ENCODE measurements around the gene DLL4.
"Not testable (repeated sequence)": the region's sequence is repeated elsewhere in the genome, so short reads cannot be mapped to it uniquely, and the experiment has no call there.

Gene DLL4

DNA sequence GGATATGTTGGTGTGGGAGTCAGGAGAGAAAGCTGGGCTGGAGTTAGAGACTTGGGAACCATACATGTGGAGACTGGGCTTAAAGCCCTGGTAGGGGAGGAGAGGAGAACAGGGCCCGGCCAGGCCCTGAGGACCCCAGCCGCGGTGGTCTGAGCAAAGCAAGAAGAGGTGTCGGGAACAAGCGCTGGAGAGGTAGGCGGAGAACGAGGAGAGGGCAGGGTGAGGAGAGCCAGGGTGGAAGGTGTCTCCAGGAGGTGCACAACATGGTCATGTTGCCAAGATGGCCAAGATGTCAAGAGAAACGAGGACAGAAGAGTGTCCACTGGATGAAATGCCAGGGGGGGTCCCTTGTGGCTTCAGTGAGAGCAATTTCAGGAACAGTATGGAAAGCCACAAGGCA, 29.6 kb downstream of the DLL4 start:
- DNase-seq (ENCODE audit: low read depth, low spot score), result no peak

DNA sequence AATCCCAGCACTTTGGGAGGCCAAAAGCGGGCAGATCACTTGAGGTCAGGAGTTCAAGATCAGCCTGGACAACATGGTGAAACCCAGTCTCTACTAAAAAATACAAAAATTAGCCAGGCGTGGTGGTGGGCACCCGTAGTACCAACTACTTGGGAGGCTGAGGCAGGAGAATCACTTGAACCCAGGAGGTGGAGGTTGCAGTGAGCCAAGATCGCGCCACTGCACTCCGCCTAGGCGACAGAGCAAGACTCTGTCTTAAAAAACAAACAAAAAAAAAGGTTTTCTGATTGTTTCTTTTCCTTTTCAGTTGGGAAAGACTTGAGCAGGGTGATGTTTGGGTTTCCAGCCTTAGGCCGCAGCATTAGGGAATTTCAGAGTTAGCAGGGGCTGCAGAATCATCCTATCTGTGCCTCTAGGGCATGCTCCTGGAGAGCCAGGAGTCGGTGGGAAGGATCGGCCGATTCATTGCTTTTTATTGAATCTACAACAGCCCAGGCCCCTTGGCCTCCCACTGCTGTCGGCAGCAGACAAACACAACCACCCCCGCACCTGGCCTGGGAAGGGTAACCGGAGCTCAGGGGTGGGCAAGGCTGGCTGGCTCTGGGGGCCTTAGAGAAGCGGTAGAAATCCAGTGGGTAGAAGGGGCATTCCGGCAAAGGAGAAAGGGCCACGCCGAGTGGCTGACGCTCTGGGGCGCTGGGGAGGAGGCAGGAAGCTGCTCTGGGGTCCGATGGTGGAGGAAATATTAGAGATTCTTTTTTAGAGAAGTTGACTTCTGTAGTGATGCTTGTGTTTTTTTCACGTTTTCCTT, 30.4 kb downstream of the DLL4 start:
- DNase-seq (ENCODE audit: low read depth, low spot score), result no peak

DNA sequence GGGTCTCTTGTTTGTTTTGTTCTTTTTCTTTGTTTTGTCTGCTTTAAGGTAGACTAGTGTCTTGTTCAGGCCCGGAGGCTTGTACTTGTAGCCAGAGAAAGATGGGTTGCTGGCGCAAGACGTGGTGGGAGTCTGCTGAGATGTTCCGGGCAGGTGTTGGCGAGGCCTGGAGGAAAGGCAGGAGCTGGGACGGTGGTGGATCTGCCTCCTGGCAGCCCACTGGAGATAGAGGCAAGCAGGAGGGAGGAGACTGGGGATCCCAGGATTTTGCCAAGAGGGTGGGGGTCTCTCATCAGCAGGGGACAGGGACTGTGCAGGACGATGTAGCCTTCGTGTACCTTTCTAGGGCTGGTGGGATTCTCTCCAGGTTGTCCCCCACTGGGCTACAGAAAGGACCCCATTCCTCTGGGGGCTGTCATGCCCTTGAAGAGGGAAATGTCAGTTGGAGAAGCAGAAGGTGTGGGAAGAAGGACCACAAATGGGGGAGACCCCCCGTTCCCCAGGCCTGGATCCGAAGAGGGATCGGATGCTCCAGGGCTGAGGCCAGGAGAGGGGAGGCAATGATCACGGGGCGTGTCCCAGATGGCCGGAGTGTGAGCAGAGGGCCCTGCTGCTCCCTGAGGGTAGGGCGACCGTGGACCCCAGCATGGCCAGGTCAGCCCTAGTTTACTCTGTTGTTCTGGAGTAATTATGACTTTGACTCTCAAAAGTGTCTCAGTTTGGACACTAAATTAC, 31.2 kb downstream of the DLL4 start:
- no peak for DNase-seq (ENCODE audit: low read depth, low spot score)

DNA sequence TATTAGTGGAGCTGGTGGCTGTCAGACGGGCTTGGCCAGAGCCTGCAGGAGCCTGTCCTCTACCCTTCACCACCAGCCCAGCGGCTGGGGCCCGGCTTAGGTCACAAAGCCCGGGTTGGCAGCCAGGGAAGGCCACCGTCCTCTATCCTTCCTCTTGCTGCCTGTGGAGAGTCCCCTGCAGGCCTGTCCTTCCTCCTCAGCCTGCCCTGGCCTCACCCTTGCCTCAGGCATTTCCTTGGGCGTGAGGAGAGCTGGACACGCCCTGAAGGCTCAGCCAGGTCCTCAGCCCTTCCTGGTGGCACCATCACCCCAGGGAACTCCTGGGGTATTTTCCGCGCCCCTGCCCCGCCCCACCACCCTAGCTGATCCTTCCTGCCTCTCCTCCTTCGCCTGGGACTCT, 31.8 kb downstream of the DLL4 start:
- DNase-seq (ENCODE audit: low read depth, low spot score), result no peak

DNA sequence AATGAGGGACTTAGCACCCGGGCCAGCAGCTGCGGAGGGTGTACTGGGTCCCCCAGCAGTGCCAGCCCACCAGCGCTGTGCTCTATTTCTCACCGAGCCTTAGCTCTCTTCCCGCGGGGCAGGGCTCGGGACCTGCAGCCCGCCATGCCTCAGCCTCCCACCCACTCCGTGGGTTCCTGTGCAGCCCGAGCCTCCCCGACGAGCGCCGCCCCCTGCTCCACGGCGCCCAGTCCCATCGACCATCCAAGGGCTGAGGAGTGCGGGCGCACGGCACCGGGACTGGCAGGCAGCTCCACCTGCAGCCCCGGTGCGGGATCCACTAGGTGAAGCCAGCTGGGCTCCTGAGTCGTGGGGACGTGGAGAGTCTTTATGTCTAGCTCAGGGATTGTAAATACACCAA, 32.6 kb downstream of the DLL4 start:
- not testable (repeated sequence) for DNase-seq (ENCODE audit: low read depth, low spot score)

DNA sequence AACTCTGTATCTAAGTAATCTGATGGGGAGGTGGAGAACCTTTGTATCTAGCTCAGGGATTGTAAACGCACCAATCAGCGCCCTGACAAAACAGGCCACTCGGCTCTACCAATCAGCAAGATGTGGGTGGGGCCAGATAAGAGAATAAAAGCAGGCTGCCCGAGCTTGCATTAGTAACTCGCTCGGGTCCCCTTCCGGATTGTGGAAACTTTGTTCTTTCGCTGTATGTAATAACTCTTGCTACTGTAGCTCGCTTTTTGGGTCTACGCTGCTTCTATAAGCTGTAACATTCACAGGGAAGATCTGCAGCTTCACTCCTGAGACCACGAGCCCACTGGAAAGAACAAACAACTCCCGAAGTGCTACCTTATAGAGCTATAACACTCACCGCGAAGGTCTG, 33.2 kb downstream of the DLL4 start:
- DNase-seq (ENCODE audit: low read depth, low spot score), result not testable (repeated sequence)

DNA sequence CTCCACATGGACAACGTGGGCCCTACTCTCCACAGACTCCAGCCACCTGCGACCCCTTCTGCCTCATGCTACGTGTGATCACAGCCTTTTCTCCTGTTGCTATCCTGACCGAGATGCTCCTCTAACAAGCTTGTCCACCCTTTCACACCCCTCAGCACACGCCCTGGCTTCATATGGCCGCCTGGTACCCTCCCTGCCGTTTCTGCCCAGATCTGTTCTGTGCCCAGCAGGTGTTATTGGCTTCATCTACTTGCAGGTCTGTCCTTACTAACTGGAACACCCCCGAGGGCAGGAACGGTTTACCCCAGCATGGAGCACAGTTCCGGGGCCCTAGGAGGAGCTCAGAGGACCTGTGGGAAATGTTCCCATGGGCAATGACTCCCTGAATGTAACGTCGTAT, 34.1 kb downstream of the DLL4 start:
- no peak for DNase-seq (ENCODE audit: low read depth, low spot score)

DNA sequence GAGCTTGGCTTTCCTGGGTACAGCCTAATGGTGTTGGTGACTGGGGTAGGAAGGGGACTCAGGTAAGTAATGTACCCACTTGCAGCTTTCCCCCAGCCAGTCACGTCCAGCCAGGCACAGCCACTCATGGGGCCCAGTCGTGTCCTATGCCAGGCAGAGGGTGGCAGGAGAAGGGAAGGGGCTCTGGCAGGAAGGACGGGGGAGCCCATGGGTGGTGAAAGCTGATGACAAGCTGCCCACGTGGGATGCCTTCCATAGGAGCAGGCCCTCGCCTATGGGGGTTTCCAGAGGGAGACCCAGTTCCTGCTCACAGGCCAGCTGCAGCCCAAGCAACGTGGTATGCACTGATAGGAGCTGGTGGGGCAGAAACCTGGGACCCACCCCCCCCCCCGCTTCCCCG, 34.9 kb downstream of the DLL4 start:
- DNase-seq (ENCODE audit: low read depth, low spot score), result no peak

DNA sequence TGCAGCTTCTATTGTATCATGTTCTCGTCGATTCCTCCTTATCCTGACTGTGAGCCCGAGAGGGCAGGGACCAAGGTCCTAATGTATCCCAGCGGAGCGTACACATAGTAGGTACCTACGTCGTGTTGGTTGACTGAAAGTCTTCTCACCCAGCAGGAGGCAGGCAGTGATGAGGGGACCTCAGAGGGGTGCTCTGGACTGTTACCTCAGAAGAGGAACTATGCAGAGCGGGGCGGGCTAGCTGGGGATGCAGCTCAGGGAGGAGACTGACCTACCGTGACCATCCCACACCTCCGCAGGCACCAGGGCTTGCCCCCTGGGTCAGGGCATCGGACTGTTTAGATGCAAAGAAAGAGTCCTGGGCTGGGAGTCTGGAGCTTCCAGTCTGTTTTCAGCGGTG, 35.5 kb downstream of the DLL4 start:
- DNase-seq (ENCODE audit: low read depth, low spot score), result no peak

DNA sequence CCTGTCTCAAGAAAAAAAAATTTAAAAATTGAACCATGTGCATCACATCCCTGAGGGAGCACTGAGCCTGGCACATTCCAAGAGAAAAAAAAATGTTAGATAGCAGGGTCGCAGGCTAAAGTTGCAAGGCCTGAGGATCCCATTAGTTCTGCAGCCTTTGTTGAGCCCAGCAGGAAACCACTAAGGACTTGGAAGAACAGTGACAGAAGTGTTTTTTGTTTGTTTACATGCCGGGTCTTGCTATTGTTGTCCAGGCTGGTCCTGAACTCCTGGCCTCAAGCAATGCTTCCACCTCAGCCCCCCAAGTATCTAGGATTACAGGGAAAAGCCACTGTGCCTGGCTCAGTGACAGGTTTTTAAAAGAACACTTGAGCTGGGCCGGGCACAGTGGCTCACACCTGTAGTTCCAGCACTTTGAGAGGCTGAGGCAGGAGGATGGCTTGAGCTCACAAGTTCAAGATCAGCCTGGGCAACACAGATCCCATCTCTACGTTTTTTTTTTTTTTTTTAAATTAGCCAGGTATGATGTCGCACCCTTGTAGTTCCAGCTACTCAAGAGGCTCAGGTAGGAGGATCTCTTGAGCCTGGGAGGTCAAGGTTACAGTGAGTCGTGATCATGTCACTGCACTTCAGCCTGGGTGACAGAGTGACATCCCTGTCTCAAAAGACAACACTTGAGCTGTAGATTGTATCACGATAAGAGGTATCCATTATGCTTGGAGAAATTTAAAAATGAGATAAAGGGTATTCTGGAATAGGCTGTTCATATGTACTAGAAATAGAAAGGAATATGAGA, 39.3 kb downstream of the DLL4 start:
- no peak for DNase-seq (ENCODE audit: low read depth, low spot score)

DNA sequence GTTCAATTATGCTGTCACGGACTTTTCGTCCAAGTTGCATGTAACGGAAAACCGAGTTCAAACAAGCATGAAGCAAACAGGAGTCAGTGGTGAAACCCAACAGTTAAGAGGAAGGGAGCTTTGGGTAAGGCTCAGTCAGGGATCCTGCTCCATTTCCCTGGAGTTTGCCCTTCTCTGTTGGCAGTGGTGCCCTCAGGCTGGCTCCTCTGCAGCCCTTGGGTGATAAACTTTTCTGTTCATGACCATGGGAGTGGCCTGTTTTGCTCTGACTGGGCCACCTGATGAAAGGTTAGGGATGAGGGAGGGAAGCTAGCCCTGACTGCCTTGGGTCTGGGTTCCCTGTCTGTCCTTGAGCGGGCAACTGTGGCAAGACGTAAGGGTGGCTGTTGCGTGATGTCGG, 40.2 kb downstream of the DLL4 start:
- no peak for DNase-seq (ENCODE audit: low read depth, low spot score)

DNA sequence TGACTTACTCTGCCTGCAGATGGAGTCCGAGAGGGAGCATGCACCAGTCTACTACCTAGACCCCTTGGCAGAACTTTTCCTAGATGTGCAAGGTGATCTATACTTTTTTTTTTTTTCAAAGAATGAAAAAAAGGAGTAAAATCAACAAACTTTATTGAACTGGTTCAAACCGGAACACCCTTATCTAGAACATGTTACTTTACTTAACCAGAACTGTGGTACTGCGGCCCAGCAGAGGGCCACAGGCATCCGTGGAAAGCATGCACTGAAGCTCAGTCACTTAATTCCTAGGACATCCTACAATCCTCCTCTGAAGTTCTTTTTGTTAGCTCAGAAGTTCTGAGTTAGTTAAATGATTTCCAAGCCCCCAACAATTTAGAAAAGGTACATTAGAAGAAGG, 45.7 kb downstream of the DLL4 start:
- DNase-seq (ENCODE audit: low read depth, low spot score), result no peak

DNA sequence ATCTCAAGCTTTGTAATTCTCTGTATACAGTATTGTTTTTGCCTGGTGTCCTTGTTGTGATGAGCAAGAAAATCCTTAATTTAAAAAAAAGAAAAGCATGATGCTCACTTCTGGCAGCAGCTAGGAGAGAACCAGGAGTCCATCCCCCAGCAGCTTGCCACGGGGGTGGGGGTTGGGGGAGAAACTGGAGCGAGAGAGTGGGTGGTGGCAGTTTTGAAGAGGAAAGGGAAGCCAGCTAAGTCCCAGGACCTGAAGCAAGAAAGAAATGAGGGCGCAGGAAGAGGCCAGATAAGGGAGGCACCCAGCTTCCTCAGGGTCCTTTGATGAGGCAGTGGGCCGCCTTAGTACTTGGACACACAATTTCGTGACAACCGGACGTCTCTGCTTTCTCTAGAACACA, 47.7 kb downstream of the DLL4 start:
- no peak for DNase-seq (ENCODE audit: low read depth, low spot score)

DNA sequence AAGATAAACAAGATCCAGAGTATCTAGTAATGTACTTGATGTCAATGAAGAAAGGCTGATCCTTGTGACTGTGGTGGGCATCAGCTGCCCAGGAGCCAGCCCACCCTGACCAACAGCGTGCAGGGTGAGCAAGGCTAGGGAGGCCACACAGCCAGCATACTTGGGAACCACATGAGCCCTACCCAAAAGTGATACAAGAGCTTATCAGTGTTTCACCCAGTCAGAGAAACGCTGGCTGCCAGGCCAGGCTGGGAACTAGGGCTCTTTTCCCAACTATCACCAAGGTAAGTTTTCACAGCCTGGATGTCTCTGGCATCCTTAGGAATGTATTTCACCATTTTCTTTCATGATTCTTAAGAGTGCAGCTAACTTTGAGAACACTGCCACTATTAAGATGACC, 49.0 kb downstream of the DLL4 start:
- no peak for DNase-seq (ENCODE audit: low read depth, low spot score)

DNA sequence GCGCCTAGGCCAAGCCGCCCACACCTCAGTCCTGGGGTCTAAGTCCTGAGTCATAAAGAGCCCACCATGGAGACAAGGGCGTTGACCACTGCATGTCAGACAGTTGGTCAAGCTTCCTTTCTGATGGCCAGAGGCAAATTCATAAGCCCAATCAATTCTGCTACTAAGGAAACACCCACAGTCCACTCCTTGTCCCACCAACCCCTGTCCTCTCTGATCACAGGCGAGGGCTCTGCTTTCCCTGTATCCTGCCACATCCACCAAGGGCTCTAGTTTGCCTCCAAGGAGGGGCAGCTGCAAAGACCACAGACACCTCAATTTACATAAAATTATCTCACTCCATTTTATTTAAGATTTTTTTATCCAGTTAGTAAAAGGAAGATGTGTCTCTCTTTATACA, 49.4 kb downstream of the DLL4 start:
- no peak for DNase-seq (ENCODE audit: low read depth, low spot score)

DNA sequence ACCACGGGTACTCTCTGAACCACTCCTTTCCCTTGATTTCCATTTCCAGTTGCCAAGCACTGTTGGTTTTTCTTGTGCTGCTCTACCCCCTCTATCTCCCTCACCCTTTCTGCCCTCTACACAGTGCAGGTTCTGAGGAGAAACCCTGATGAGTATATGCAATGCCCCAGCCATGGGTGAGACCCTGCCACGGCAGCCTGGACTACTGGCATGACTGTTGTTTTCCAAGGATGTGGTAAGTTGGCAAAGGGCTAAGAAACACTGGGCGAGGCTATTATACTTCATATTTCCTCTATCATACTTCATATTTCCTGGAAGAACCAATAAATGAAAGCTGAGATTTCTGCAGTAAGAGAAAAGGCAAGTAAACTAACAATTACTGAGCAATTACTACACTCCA, 52.0 kb downstream of the DLL4 start:
- no peak for DNase-seq (ENCODE audit: low read depth, low spot score)

DNA sequence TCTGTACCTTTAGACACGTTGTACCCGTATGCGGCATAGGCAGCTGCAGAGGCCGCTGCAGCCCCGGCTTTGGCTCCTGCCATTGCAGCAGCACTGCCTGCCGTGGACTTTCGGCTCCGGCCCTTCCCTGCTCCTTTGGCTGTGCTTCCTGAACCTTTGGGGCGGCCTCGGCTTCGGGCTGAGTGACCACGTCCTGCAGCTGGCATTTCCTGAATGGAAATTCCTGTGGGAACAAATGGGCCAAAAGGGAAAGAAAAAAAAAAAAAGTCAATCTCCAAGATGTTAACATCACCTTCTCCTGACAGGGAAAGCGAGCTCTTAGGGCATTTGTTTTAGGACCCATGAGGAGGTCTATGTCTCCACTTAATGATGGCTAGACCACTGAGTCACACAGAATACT, 53.7 kb downstream of the DLL4 start:
- DNase-seq (ENCODE audit: low read depth, low spot score), result no peak

DNA sequence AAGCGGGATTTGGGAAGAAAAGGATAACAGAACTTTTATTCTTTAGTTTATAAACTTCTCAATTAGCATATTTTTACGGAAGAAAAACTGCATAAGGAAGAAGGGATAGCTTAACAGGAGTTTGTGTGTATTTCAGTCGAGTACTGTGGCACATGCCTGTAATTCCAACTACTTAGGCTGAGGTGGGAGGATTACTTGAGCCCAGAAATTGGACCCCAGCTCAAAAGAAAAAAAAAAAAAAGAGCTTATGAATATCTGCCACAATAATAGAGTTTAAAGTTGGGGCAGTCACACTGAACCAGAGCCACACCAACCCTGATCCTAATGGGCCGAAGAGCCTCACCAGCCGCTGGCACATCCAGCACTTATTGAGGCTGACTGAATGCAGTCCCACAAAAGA, 55.3 kb downstream of the DLL4 start:
- DNase-seq (ENCODE audit: low read depth, low spot score), result no peak

DNA sequence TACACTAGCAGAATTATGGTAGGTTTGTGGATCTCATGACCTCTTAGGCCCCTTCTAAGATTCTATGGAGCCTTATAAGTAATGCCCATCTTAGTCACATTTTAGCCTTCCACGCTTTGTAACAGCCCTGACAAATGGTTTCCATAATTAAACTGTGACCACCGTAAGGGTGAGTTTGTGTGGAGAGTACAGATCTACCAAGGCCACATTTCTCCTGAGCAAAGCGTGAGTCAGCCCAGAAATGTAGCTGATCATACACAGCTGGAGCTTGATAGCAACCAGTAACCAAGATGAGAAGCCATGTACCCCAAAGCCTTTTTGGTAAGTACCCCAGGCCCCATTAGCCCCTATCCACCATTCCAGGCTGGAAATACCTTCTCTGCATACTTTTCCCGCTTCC, 55.8 kb downstream of the DLL4 start:
- DNase-seq (ENCODE audit: low read depth, low spot score), result no peak

DNA sequence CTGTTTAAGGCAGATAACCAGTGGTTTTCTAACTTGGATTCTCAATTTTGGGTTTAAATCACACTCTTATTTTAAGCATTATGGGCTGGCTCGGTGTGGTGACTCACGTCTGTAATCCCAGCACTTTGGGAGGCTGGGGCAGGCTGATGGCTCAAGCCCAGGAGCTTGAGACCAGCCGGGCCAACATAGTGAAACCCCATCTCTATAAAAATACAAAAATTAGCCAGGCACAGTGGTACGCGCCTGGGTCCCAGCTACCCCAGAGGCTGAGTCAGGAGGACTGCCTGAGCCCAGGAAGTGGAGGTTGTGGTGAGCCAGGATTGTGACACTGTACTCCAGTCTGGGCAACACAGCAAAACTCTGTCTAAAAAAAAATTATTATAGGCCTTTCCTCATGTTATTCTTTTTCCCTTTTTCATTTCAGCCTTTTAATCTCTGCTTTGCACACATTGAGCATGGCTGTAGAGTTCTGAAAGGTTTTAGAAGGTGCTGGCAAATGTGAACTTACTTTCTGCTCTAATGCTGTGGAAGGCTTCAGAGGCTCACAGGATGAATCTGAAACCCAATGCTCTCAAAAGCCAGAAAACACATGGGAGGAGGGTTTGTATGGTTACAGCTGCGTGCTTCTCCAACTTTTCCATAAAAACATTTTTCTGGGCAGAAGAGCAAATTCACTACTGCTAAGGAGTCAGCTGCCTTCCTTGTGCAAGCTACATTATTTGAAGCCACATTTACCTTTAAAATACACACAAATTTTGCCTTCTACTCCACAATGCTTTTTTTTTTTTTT, 56.6 kb downstream of the DLL4 start:
- no peak for DNase-seq (ENCODE audit: low read depth, low spot score)

DNA sequence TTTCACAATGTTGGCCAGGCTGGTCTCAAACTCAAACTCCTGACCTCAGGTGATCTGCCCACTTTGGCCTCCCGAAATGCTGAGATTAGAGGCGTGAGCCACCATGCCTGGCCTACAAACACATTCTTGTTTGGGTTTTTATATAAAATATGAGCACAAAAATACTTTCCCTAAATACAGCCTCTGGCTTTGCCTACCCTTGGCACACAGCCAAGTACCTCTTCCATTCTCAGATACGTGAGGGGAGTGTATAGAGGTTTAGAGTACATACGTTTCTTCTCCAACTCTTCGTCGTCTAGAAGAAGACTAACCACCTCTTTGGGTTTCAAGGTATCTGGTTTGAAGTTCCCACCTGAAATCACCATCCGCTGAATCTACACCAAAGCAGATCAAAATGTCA, 57.7 kb downstream of the DLL4 start:
- no peak for DNase-seq (ENCODE audit: low read depth, low spot score)

DNA sequence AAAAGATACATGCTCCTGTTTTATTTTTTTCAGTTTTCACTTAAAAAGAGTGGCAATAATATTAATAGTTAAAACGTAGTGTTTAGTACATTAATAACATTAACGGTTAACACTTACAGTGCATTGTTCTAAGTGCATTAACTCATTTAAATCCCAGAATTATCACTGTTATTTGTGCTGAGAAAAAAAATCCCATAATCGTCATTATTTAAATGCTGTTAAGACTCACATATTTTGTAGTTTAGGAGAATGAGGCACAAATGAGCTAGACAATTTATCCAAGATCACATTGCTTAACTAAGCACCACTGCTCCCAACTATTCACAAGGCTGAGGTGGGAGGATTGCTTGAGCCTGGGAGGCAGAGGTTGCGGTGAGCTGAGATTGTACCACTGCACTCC, 59.0 kb downstream of the DLL4 start:
- no peak for DNase-seq (ENCODE audit: low read depth, low spot score)
